DOHH2 (cell line): ENCODE data around the gene CNTN3.

Experiments used
- EZH2phosphoT487 ChIP-seq: fragments of 200-600 bp; sonication (generic); IDR thresholded peaks from 2 replicates; pipeline ENCODE4 v1.6.1; 2017; ENCODE audit warnings: borderline replicate concordance, mild to moderate bottlenecking, antibody characterized with exemption, low read length, moderate library complexity, mixed read lengths
- TF ChIP-seq, protein P1 (sequence below): fragments of 200-600 bp; sonication (generic); IDR thresholded peaks from one replicate; pipeline ENCODE4 v1.5.1; 2014; ENCODE audit warnings: antibody characterized with exemption, mild to moderate bottlenecking, low read depth, low read length; ENCODE audit not compliant: poor library complexity, severe bottlenecking

DNA sequence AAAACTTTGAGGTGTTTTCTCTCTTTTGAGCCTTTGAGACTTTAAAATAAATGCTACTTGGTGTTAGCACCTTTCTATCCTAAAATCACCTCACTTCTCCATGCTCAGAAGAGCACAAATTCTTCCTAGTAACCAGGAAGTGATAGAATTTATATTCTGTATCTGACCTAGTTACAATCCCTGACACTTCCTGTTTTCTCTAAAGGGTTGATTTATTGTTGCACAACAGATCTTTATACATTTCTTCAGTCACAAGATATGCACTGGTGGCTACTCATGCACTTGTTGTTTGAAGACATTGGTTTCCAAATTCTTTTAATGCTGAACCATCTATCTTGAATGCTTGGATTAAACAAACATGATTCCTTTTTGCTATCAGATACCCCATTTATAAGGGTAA lies 47.2 kb upstream of the CNTN3 start:
- TF ChIP-seq, protein P1, sequence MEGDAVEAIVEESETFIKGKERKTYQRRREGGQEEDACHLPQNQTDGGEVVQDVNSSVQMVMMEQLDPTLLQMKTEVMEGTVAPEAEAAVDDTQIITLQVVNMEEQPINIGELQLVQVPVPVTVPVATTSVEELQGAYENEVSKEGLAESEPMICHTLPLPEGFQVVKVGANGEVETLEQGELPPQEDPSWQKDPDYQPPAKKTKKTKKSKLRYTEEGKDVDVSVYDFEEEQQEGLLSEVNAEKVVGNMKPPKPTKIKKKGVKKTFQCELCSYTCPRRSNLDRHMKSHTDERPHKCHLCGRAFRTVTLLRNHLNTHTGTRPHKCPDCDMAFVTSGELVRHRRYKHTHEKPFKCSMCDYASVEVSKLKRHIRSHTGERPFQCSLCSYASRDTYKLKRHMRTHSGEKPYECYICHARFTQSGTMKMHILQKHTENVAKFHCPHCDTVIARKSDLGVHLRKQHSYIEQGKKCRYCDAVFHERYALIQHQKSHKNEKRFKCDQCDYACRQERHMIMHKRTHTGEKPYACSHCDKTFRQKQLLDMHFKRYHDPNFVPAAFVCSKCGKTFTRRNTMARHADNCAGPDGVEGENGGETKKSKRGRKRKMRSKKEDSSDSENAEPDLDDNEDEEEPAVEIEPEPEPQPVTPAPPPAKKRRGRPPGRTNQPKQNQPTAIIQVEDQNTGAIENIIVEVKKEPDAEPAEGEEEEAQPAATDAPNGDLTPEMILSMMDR = no peak
- no peak for TF ChIP-seq EZH2phosphoT487
